NCI-H82 treated with DMSO at 0.1 percent for 48 hours (cell line): ENCODE data around the gene SIAH1.
"Not testable (repeated sequence)": the region's sequence is repeated elsewhere in the genome, so short reads cannot be mapped to it uniquely, and the experiment has no call there.

ENCODE experiments used
- DNase-seq: peaks from one replicate; lab custom pipeline; 2025; ENCODE audit not compliant: unreplicated experiment; lab: John Stamatoyannopoulos, UW

The SIAH1 gene

GRCh38 chr16:48367441-48368049 is 17.7 kb downstream of the SIAH1 start:
- no peak for DNase-seq

GRCh38 chr16:48366165-48367093 is 18.8 kb downstream of the SIAH1 start:
- DNase-seq: peak; percentile 61

GRCh38 chr16:48365601-48366164 is 19.5 kb downstream of the SIAH1 start:
- peak; percentile 66 for DNase-seq

- DNase-seq: no peak
Measured at GRCh38 chr16:48365025-48365600, 20.1 kb downstream of the SIAH1 start.

- DNase-seq: no peak
Measured at GRCh38 chr16:48361540-48362144, 23.6 kb downstream of the SIAH1 start.

- no peak for DNase-seq
Measured at GRCh38 chr16:48361012-48361411, 24.2 kb downstream of the SIAH1 start.

GRCh38 chr16:48359983-48360382 is 25.2 kb downstream of the SIAH1 start:
- DNase-seq: no peak

- no peak for DNase-seq
Measured at GRCh38 chr16:48358419-48358818, 26.8 kb downstream of the SIAH1 start.

- DNase-seq: no peak
Measured at GRCh38 chr16:48356633-48357376, 28.4 kb downstream of the SIAH1 start.

GRCh38 chr16:48354877-48355855 is 30.0 kb downstream of the SIAH1 start:
- no peak for DNase-seq

- not testable (repeated sequence) for DNase-seq
Measured at GRCh38 chr16:48354385-48354784, 30.8 kb downstream of the SIAH1 start.

- DNase-seq: peak; percentile 52
Measured at GRCh38 chr16:48353565-48354163, 31.5 kb downstream of the SIAH1 start.

GRCh38 chr16:48352648-48353390 is 32.4 kb downstream of the SIAH1 start:
- DNase-seq: no peak

GRCh38 chr16:48350736-48351135 is 34.5 kb downstream of the SIAH1 start:
- no peak for DNase-seq

GRCh38 chr16:48347980-48348379 is 37.2 kb downstream of the SIAH1 start:
- no peak for DNase-seq

GRCh38 chr16:48347191-48347865 is 37.9 kb downstream of the SIAH1 start:
- DNase-seq: no peak

GRCh38 chr16:48342591-48342990 is 42.6 kb downstream of the SIAH1 start:
- no peak for DNase-seq

GRCh38 chr16:48340054-48340453 is 45.2 kb downstream of the SIAH1 start:
- no peak for DNase-seq
